Neural cell (in vitro differentiated cells): ENCODE measurements around the gene GRM2. TPM values are rescaled to one million over a fixed set of nuclear protein-coding genes. Genes with fewer than 3 reads are reported as not detected.

ENCODE experiments used
- H2AFZ ChIP-seq: fragments of 200-600, 300-800 bp; sonication (generic), shearing (Covaris generic); 2 replicates; pipeline ENCODE4 v1.6.0; 2014; ENCODE audit warnings: low read depth, mild to moderate bottlenecking, antibody characterized with exemption, low read length, moderate library complexity
- H3F3A ChIP-seq: fragments of 200-600 bp; shearing (Covaris generic); 2 replicates; pipeline ENCODE4 v1.6.1; 2016; ENCODE audit warnings: mild to moderate bottlenecking, moderate library complexity, mixed read lengths, antibody characterized with exemption, low read length; ENCODE audit not compliant: insufficient read depth, poor library complexity, severe bottlenecking
- H3K27ac ChIP-seq: fragments of 200-600, 300-800 bp; sonication (generic), shearing (Covaris generic); 2 replicates; pipeline ENCODE4 v1.5.1; 2014; ENCODE audit warnings: mild to moderate bottlenecking, low read length, moderate library complexity
- H3K27me3 ChIP-seq: fragments of 300-800, 200-600 bp; sonication (generic), shearing (Covaris generic); 2 replicates; pipeline ENCODE4 v1.6.0; 2014; ENCODE audit warnings: mild to moderate bottlenecking, low read depth, low read length, moderate library complexity; ENCODE audit not compliant: insufficient read depth
- H3K36me3 ChIP-seq: fragments of 300-800, 200-600 bp; sonication (generic), shearing (Covaris generic); 2 replicates; pipeline ENCODE4 v1.5.1; 2014; ENCODE audit warnings: mild to moderate bottlenecking, antibody characterized with exemption, low read length, moderate library complexity; ENCODE audit not compliant: insufficient read depth
- H3K4me2 ChIP-seq: fragments of 300-800, 200-600 bp; sonication (generic), shearing (Covaris generic); 2 replicates; pipeline ENCODE4 v1.6.0; 2014; ENCODE audit warnings: mild to moderate bottlenecking, low read length
- H3K4me3 ChIP-seq: fragments of 300-800, 200-600 bp; sonication (generic), shearing (Covaris generic); 2 replicates; pipeline ENCODE4 v1.5.1; 2014; ENCODE audit warnings: mild to moderate bottlenecking, low read length, moderate library complexity
- H3K79me2 ChIP-seq: fragments of 200-600 bp; shearing (Covaris generic); replicated peaks from 2 replicates; pipeline ENCODE4 v1.6.0; 2014; ENCODE audit warnings: mild to moderate bottlenecking, low read length, moderate library complexity; ENCODE audit not compliant: insufficient read depth
- H3K9ac ChIP-seq: fragments of 300-800, 200-600 bp; sonication (generic), shearing (Covaris generic); 2 replicates; pipeline ENCODE4 v1.6.1; 2016; ENCODE audit warnings: mild to moderate bottlenecking, low read length, mixed read lengths
- H3K9me2 ChIP-seq: fragments of 200-600 bp; shearing (Covaris generic); 2 replicates; pipeline ENCODE4 v1.6.1; 2016; ENCODE audit warnings: mild to moderate bottlenecking, low read length, mixed read lengths; ENCODE audit not compliant: insufficient read depth
- H3K9me3 ChIP-seq: fragments of 200-600, 300-800 bp; sonication (generic), shearing (Covaris generic); 2 replicates; pipeline ENCODE4 v1.6.1; 2016; ENCODE audit warnings: mild to moderate bottlenecking, mixed run types, low read length, moderate library complexity, mixed read lengths
- H4K20me1 ChIP-seq: fragments of 200-600 bp; shearing (Covaris generic); 2 replicates; pipeline ENCODE4 v1.6.1; 2016; ENCODE audit warnings: mild to moderate bottlenecking, mixed run types; ENCODE audit not compliant: insufficient read depth
- CTCF ChIP-seq: fragments of 450-650 bp; IDR thresholded peaks from 2 replicates; pipeline ENCODE4 v1.5.1; 2014; ENCODE audit warnings: antibody characterized with exemption, mild to moderate bottlenecking, moderate library complexity; ENCODE audit not compliant: poor library complexity, severe bottlenecking
- EP300 ChIP-seq: fragments of 450-650 bp; conservative IDR thresholded peaks from 2 replicates; pipeline ENCODE4 v1.6.1; 2014; ENCODE audit warnings: antibody characterized with exemption, mild to moderate bottlenecking, moderate library complexity; ENCODE audit not compliant: poor library complexity, severe bottlenecking
- EZH2 ChIP-seq: fragments of 200-600, 300-800 bp; shearing (Covaris generic), sonication (generic); IDR thresholded peaks from 2 replicates; pipeline ENCODE4 v1.6.1; 2014; ENCODE audit warnings: antibody characterized with exemption, low read length, borderline replicate concordance, mild to moderate bottlenecking; ENCODE audit not compliant: insufficient read depth, poor library complexity, severe bottlenecking
- MXI1 ChIP-seq: fragments of 450-650 bp; conservative IDR thresholded peaks from 2 replicates; pipeline ENCODE4 v1.6.1; 2014; ENCODE audit warnings: antibody characterized with exemption, mild to moderate bottlenecking; ENCODE audit not compliant: poor library complexity, severe bottlenecking
- POLR2AphosphoS5 ChIP-seq: IDR thresholded peaks from 2 replicates; pipeline ENCODE4 v1.6.1; 2012
- RAD21 ChIP-seq: fragments of 450-650 bp; conservative IDR thresholded peaks from 2 replicates; pipeline ENCODE4 v1.6.1; 2014; ENCODE audit warnings: antibody characterized with exemption, mild to moderate bottlenecking, moderate library complexity
- REST ChIP-seq: IDR thresholded peaks from 2 replicates; pipeline ENCODE4 v1.6.1; 2012; ENCODE audit warnings: borderline replicate concordance
- SMC3 ChIP-seq: fragments of 450-650 bp; conservative IDR thresholded peaks from 2 replicates; pipeline ENCODE4 v1.6.1; 2014; ENCODE audit warnings: antibody characterized with exemption, mild to moderate bottlenecking, moderate library complexity; ENCODE audit not compliant: poor library complexity
- TAF1 ChIP-seq: IDR thresholded peaks from 2 replicates; pipeline ENCODE4 v1.6.1; 2012; ENCODE audit warnings: low read depth
- polyA plus RNA-seq: library from polyadenylated mRNA; depleted of rRNA; stranded (reverse); fragments of >200 nt; gene quantifications from 2 replicates; pipeline ENCODE4 v1.2.3, GENCODE V29; 2014

Gene GRM2
- polyA plus RNA-seq, 1 donor from 2014 or later, result 9.1 TPM

GRCh38 chr3:51673181-51673801, 33.6 kb upstream of the GRM2 start:
- TF ChIP-seq EP300 (no peak), POLR2AphosphoS5 (no peak), SMC3 (no peak), REST (no peak), TAF1 (no peak), EZH2 (no peak), RAD21 (no peak), CTCF (no peak), MXI1 (no peak)
- H3K27me3 ChIP-seq, result no peaks in the 10 kb centered on the region
- H3K9me2 ChIP-seq, result no peaks in the 10 kb centered on the region
- H3K36me3 ChIP-seq, result no peaks in the 10 kb centered on the region
- H3K9ac ChIP-seq, result no peak overlapping the region
- H3K4me2 ChIP-seq, result no peak overlapping the region
- H4K20me1 ChIP-seq, result no peaks in the 10 kb centered on the region
- no peak overlapping the region for H3K4me3 ChIP-seq
- H3K9me3 ChIP-seq, result no peaks in the 10 kb centered on the region
- H3K27ac ChIP-seq, result no peak overlapping the region
- H3F3A ChIP-seq, result no peaks in the 10 kb centered on the region
- no peak overlapping the region for H2AFZ ChIP-seq
- H3K79me2 ChIP-seq, result no peaks in the 10 kb centered on the region

- Histone ChIP-seq H2AFZ (no peak overlapping the region), H3K9ac (no peak overlapping the region), H3K79me2 (no peaks in the 10 kb centered on the region), H3K9me2 (no peaks in the 10 kb centered on the region), H3K4me3 (no peak overlapping the region), H3K27me3 (no peaks in the 10 kb centered on the region), H3K4me2 (no peak overlapping the region), H3K9me3 (no peaks in the 10 kb centered on the region), H3F3A (no peaks in the 10 kb centered on the region), H3K27ac (no peak overlapping the region), H3K36me3 (no peaks in the 10 kb centered on the region), H4K20me1 (no peaks in the 10 kb centered on the region)
- TF ChIP-seq CTCF, result no peak
- TF ChIP-seq EP300, result no peak
- no peak for TF ChIP-seq POLR2AphosphoS5
- no peak for TF ChIP-seq REST
- TF ChIP-seq MXI1, result no peak
- no peak for TF ChIP-seq TAF1
- TF ChIP-seq RAD21, result no peak
- no peak for TF ChIP-seq EZH2
- no peak for TF ChIP-seq SMC3
Observed at GRCh38 chr3:51673802-51674654, 32.8 kb upstream of the GRM2 start.
